Measurements from ENCODE around the gene CAMTA1.

DNA sequence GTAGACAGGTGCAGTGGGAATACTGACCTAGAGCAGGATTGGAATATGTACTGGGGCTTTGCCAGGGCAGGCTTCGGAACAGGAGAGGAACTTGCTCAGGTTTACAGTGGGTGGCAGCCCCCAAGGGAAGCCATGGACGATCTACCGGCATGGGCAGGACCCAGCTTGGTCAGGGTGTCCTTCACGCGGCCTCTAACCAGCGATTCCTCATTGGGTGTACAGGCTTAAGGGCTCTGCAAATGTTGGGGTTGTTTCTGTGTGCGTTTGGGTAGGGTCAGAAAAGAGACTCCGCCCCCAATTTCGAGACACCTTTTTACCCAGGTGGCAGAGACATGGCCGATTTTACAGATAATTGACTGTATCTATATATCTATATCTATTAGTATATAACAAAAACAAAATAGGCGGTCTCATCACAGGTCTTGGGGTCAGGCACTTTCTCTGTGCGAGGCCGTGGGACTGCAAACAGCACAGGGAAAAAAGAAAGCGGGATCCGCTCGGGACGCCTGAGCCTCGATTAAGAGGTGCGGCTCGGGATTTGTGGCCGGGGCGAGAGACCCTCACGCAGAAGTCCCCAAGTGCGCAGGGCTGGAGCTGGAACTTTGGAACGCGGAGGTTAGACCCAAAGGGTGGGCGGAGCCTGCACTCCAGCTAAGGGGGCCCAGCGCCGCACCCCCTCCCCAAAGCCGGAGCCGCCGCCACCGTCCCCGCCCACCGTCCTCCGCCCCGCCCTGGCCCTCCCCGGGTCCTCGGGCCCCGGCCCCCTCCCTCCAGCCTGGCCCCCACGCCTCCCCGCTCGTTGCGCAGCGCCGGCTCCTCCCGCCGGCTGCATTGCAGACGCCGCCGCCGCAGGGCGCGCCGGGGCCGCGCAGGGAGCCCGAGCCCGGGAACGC lies 918.3 kb downstream of the CAMTA1 start:
- TF ChIP-seq POLR2A (IDR thresholded peaks at IDR 0.05; ENCODE audit: borderline replicate concordance, extremely low read depth, insufficient read depth, insufficient read length) (no peak), POLR2AphosphoS5 (IDR thresholded peaks at IDR 0.05; ENCODE audit: low read depth, low read length) (no peak), SRF (IDR thresholded peaks at IDR 0.05; ENCODE audit: low read depth) (no peak), SIN3A (IDR thresholded peaks at IDR 0.05; ENCODE audit: low read depth) (no peak)
- TF ChIP-seq, protein P1, sequence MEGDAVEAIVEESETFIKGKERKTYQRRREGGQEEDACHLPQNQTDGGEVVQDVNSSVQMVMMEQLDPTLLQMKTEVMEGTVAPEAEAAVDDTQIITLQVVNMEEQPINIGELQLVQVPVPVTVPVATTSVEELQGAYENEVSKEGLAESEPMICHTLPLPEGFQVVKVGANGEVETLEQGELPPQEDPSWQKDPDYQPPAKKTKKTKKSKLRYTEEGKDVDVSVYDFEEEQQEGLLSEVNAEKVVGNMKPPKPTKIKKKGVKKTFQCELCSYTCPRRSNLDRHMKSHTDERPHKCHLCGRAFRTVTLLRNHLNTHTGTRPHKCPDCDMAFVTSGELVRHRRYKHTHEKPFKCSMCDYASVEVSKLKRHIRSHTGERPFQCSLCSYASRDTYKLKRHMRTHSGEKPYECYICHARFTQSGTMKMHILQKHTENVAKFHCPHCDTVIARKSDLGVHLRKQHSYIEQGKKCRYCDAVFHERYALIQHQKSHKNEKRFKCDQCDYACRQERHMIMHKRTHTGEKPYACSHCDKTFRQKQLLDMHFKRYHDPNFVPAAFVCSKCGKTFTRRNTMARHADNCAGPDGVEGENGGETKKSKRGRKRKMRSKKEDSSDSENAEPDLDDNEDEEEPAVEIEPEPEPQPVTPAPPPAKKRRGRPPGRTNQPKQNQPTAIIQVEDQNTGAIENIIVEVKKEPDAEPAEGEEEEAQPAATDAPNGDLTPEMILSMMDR (IDR thresholded peaks at IDR 0.05 in 2 of 3, conservative IDR thresholded peaks at IDR 0.05 in 1 of 3; ENCODE audit: borderline replicate concordance in 1 of 3, insufficient read depth in 1 of 3, low read depth in 2 of 3, low read length in 2 of 3) = no peak

Measured in HCT116 (cell line).